Activated CD8-positive, alpha-beta T cell treated with anti-CD3 and anti-CD28 coated beads, Interleukin-2, amount 10 ng/mL, durations not matched to agents 7 days and 5 days (primary cell): Measurements from ENCODE around the gene SSUH2. TPM values are rescaled to one million over a fixed set of nuclear protein-coding genes. Genes with fewer than 3 reads are reported as not detected.
"Not testable (repeated sequence)": the region's sequence is repeated elsewhere in the genome, so short reads cannot be mapped to it uniquely, and the experiment has no call there.

ENCODE experiments used
- ATAC-seq: fragments of 150-1000 bp; cut with Tn5 transposase; one replicate; pipeline ENCODE4 v1.10.0; 2021; ENCODE audit warnings: moderate library complexity
- CTCF ChIA-PET: fragments of 350-600 bp; sonication (Branson Sonifier 250); formaldehyde crosslinking; loops from one replicate; lab custom pipeline; 2021; ENCODE audit warnings: antibody characterized with exemption; lab: Charles Lee
- POLR2A ChIA-PET: fragments of 350-600 bp; sonication (Branson Sonifier 250); formaldehyde crosslinking; loops from one replicate; lab custom pipeline; 2021; ENCODE audit warnings: antibody characterized with exemption; lab: Charles Lee
- DNase-seq: peaks from one replicate; pipeline ENCODE4 v3.0.0-alpha.2; 2020
- H3K27ac Mint-ChIP-seq: one replicate; pipeline ENCODE4 v1.8.0; 2021; ENCODE audit warnings: mild to moderate bottlenecking, mixed read lengths
- H3K27me3 Mint-ChIP-seq: one replicate; pipeline ENCODE4 v1.8.0; 2021; ENCODE audit warnings: low read depth, mixed read lengths
- H3K36me3 Mint-ChIP-seq: one replicate; pipeline ENCODE4 v1.8.0; 2021; ENCODE audit warnings: low read depth, mixed read lengths
- H3K4me1 Mint-ChIP-seq: one replicate; pipeline ENCODE4 v1.8.0; 2021; ENCODE audit warnings: low read depth, mixed read lengths
- H3K4me3 Mint-ChIP-seq: one replicate; pipeline ENCODE4 v1.8.0; 2021; ENCODE audit warnings: mild to moderate bottlenecking, mixed read lengths
- H3K9me3 Mint-ChIP-seq: one replicate; pipeline ENCODE4 v1.8.0; 2022; ENCODE audit warnings: mixed read lengths; ENCODE audit not compliant: insufficient read depth
- total RNA-seq, 2 experiments: library from RNA; stranded (reverse); gene quantifications; one replicate each; pipeline ENCODE4 v1.2.3, GENCODE V29; 2021

Gene SSUH2
- total RNA-seq, result under 1 TPM in 1 of 2 experiments, not detected in 1; 0.26 TPM

- no peaks in the 10 kb centered on the region for H3K36me3 Mint-ChIP-seq
- H3K27ac Mint-ChIP-seq, result no peak within 1 kb of the TSS
- no peaks in the 10 kb centered on the region for H3K9me3 Mint-ChIP-seq
- ATAC-seq (no peak), DNase-seq (no peak)
- CTCF ChIA-PET, result no interaction called here
- no peaks in the 10 kb centered on the region for H3K4me1 Mint-ChIP-seq
- no peak within 1 kb of the TSS for H3K4me3 Mint-ChIP-seq
- POLR2A ChIA-PET, result no interaction called here
- peaks cover 7% of the 10 kb centered on the region for H3K27me3 Mint-ChIP-seq
These were observed at the start of gene SSUH2 for GRCh38 chr3:8644748-8645390. Gene SSUH2, minus strand, starts transcription at chr3:8644798. Its CDS starts 40 bp downstream, at chr3:8644758.

GRCh38 chr3:8691295-8691694 lies 46.7 kb upstream of the SSUH2 start:
- POLR2A ChIA-PET, ATAC-seq, H3K4me3 Mint-ChIP-seq, DNase-seq, H3K36me3 Mint-ChIP-seq, CTCF ChIA-PET, H3K27ac Mint-ChIP-seq, H3K27me3 Mint-ChIP-seq, H3K4me1 Mint-ChIP-seq, H3K9me3 Mint-ChIP-seq: not testable (repeated sequence)

GRCh38 chr3:8684992-8685391 lies 40.4 kb upstream of the SSUH2 start:
- H3K4me3 Mint-ChIP-seq, H3K27me3 Mint-ChIP-seq, CTCF ChIA-PET, DNase-seq, H3K9me3 Mint-ChIP-seq, H3K4me1 Mint-ChIP-seq, H3K36me3 Mint-ChIP-seq, POLR2A ChIA-PET, H3K27ac Mint-ChIP-seq, ATAC-seq: not testable (repeated sequence)

GRCh38 chr3:8682850-8683574 lies 38.4 kb upstream of the SSUH2 start:
- H3K9me3 Mint-ChIP-seq, ATAC-seq, POLR2A ChIA-PET, H3K27me3 Mint-ChIP-seq, H3K36me3 Mint-ChIP-seq, DNase-seq, H3K4me3 Mint-ChIP-seq, H3K4me1 Mint-ChIP-seq, H3K27ac Mint-ChIP-seq, CTCF ChIA-PET: not testable (repeated sequence)

GRCh38 chr3:8681881-8682538 lies 37.4 kb upstream of the SSUH2 start:
- H3K27me3 Mint-ChIP-seq, H3K9me3 Mint-ChIP-seq, ATAC-seq, H3K27ac Mint-ChIP-seq, H3K36me3 Mint-ChIP-seq, DNase-seq, H3K4me1 Mint-ChIP-seq, H3K4me3 Mint-ChIP-seq, CTCF ChIA-PET, POLR2A ChIA-PET: not testable (repeated sequence)

GRCh38 chr3:8681349-8681748 lies 36.8 kb upstream of the SSUH2 start:
- ATAC-seq (no peak), DNase-seq (no peak)
- H3K4me3 Mint-ChIP-seq, result no peak overlapping the region
- H3K27ac Mint-ChIP-seq, result no peak overlapping the region
- POLR2A ChIA-PET, result no interaction called here
- no peaks in the 10 kb centered on the region for H3K27me3 Mint-ChIP-seq
- no peaks in the 10 kb centered on the region for H3K9me3 Mint-ChIP-seq
- CTCF ChIA-PET, result no interaction called here
- H3K4me1 Mint-ChIP-seq, result no peaks in the 10 kb centered on the region
- no peaks in the 10 kb centered on the region for H3K36me3 Mint-ChIP-seq

GRCh38 chr3:8679817-8680553 lies 35.4 kb upstream of the SSUH2 start:
- H3K4me1 Mint-ChIP-seq, H3K27me3 Mint-ChIP-seq, POLR2A ChIA-PET, DNase-seq, H3K4me3 Mint-ChIP-seq, H3K36me3 Mint-ChIP-seq, ATAC-seq, CTCF ChIA-PET, H3K9me3 Mint-ChIP-seq, H3K27ac Mint-ChIP-seq: not testable (repeated sequence)

- H3K27ac Mint-ChIP-seq, result no peak overlapping the region
- H3K27me3 Mint-ChIP-seq, result no peaks in the 10 kb centered on the region
- POLR2A ChIA-PET, result no interaction called here
- ATAC-seq (no peak), DNase-seq (no peak)
- CTCF ChIA-PET, result no interaction called here
- H3K9me3 Mint-ChIP-seq, result no peaks in the 10 kb centered on the region
- H3K36me3 Mint-ChIP-seq, result no peaks in the 10 kb centered on the region
- no peak overlapping the region for H3K4me3 Mint-ChIP-seq
- no peaks in the 10 kb centered on the region for H3K4me1 Mint-ChIP-seq
These were observed 34.2 kb upstream of the SSUH2 start for GRCh38 chr3:8678751-8679150.

- H3K27ac Mint-ChIP-seq, POLR2A ChIA-PET, ATAC-seq, H3K9me3 Mint-ChIP-seq, CTCF ChIA-PET, H3K4me3 Mint-ChIP-seq, DNase-seq, H3K4me1 Mint-ChIP-seq, H3K36me3 Mint-ChIP-seq, H3K27me3 Mint-ChIP-seq: not testable (repeated sequence)
These were observed 32.7 kb upstream of the SSUH2 start for GRCh38 chr3:8677258-8677657.

GRCh38 chr3:8675591-8675990 lies 31.0 kb upstream of the SSUH2 start:
- H3K4me1 Mint-ChIP-seq, H3K27ac Mint-ChIP-seq, ATAC-seq, POLR2A ChIA-PET, H3K9me3 Mint-ChIP-seq, H3K36me3 Mint-ChIP-seq, H3K27me3 Mint-ChIP-seq, H3K4me3 Mint-ChIP-seq, DNase-seq, CTCF ChIA-PET: not testable (repeated sequence)

GRCh38 chr3:8673083-8673737 lies 28.6 kb upstream of the SSUH2 start:
- H3K36me3 Mint-ChIP-seq, result no peaks in the 10 kb centered on the region
- ChIA-PET POLR2A (no interaction called here), CTCF (no interaction called here)
- no peak for ATAC-seq
- H3K9me3 Mint-ChIP-seq, result no peaks in the 10 kb centered on the region
- no peaks in the 10 kb centered on the region for H3K27me3 Mint-ChIP-seq
- no peak overlapping the region for H3K27ac Mint-ChIP-seq
- DNase-seq, result no peak
- H3K4me3 Mint-ChIP-seq, result no peak overlapping the region
- H3K4me1 Mint-ChIP-seq, result no peaks in the 10 kb centered on the region
